ENCODE results near the gene LRRC71.

Gene LRRC71

DNA sequence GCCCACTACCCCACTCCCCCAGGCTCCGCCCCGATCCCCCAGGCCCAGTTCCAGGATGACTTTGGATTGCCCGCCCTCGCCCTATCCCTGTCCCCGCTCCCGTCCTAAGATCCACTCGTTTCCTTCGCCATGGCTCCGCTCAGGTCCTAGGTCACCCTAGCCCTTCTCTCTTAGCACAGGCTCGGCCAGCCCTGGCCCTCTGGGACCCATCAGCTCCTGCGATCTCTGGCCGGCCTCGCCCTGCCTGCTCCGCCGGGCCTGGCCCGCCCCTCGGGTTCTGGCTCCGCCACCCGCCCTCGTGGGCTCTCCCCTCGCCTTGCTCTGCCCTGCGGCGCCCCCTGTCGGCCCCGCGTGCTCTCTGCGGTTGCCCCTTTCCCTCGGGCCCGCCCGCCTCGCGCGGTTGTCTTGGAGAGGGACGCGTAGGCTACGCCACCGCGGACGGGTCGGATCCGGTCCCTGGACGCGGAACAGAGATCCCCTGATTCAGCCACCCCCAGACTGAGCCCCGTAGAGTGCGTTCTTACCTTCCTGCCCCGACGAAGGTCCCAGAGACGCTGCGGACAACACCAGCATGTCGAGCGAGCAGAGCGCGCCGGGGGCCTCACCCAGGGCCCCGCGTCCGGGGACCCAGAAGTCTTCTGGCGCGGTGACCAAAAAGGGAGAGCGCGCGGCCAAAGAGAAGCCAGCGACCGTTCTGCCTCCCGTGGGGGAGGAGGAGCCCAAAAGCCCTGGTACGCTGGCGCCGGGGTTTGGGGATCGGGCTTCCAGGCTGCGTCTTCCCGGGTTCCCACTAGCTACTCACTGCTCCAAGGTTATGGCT is at the start of gene LRRC71:
LRRC71 (plus strand) TSS at position 400 of the 820 bp plus-strand sequence; CDS start at position 572, 172 bp downstream.
- DNase-seq: peak; percentile 12

GRCh38 chr1:156873659-156874058 is 46.8 kb upstream of the LRRC71 start:
- DNase-seq: no peak

- DNase-seq: no peak
Observed at GRCh38 chr1:156874142-156874541, 46.3 kb upstream of the LRRC71 start.

DNA sequence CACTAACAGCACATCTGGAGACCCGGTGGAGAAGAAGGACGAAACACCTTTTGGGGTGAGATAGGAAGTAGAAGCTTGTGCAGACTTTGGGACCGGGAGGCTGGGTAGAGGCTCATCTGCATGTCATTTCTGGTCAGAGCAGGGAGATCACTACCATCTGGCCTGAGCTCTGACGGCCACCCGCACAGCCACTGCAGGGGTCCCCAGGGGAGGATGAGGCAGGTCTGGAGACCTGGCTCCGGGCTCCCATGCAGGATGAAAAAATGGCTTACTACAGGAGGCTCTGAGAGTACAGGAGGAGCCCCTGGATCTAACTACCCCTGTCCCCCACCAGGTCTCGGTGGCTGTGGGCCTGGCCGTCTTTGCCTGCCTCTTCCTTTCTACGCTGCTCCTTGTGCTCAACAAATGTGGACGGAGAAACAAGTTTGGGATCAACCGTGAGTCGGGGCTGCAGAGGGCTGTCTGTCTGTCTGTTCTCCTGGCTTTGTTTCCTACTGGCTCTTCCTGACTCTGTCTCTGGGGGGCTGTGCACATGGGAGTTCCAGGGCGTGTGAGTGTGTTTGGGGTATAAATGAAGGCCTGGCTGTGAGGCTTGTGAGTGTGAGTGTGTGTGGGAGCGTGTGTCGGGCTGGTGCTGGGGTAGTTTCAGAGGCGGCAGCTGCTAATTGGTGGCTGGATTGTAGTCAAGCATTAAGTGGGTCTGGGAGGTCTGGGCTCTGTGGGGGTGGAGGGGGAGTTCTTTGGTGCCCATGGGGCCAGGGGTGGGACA is 45.7 kb upstream of the LRRC71 start:
- DNase-seq: no peak

DNA sequence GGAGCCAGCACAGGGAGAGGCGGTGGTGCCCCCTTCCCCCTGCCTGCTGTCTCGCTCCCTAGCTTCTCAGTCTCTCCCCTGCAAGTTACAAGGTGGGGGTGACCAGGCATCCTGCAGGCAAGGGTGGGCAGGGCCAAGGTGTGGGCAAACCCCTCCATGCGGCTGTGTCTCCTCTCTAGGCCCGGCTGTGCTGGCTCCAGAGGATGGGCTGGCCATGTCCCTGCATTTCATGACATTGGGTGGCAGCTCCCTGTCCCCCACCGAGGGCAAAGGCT is 45.2 kb upstream of the LRRC71 start:
- DNase-seq: no peak

- DNase-seq: no peak
Observed at GRCh38 chr1:156876281-156876680, 44.2 kb upstream of the LRRC71 start.

- no peak for DNase-seq
Observed at GRCh38 chr1:156877433-156878170, 42.8 kb upstream of the LRRC71 start.

GRCh38 chr1:156879876-156880275 is 40.6 kb upstream of the LRRC71 start:
- no peak for DNase-seq

- DNase-seq: no peak
Observed at GRCh38 chr1:156880473-156880872, 40.0 kb upstream of the LRRC71 start.

GRCh38 chr1:156881101-156881500 is 39.3 kb upstream of the LRRC71 start:
- no peak for DNase-seq

GRCh38 chr1:156881663-156882062 is 38.8 kb upstream of the LRRC71 start:
- no peak for DNase-seq

GRCh38 chr1:156882543-156882942 is 37.9 kb upstream of the LRRC71 start:
- no peak for DNase-seq

GRCh38 chr1:156883919-156884318 is 36.5 kb upstream of the LRRC71 start:
- no peak for DNase-seq

DNA sequence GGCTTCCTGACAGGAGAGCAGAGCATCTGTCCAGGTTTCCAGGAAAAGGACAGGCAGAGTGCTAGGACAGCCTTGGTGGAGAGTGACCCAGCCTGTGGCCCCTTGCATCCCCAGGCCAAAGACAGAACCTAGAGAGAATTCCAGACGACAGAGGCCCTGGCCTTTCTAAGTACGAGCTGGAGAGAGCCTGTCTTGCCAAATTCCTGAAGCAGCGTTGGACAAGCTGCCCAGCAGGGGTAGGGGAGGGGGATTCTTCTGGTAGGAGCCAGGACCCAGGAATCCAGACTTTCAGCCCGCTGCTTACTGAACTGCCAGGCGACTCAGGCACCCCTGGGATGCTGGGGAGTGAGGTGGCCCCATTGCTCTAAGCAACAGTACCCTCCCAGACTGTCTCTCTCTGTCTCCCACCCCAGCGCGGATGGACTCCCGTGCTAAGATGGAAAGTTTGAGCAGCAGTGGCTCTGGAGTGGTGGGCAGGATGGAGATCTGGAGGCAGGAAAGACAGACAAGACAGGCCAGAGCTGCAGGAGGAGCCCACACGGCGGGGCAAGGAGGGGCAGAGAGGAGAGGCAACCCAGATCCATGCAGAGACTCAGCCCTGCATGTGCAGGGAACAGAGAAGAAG is 35.8 kb upstream of the LRRC71 start:
- DNase-seq: no peak

DNA sequence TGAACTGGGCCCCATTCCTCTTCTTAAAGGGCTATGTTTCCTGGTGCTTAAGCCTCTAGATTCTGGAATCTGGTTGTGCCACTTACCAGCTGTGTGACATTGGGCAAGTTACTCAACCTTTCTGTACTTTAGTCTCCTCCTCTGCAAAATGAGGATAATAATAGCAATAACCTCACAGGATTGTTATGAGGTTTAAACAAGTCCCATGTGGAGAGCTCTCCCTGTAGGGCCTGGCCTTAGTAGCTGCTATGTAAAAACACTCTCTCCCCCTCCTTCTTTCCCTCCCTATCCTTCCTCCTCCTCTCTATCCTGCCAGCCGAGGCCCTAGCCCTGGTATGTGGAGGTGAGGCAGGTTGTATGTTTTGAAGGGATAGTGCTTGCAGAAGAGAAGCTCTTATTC is 35.1 kb upstream of the LRRC71 start:
- DNase-seq: no peak

DNA sequence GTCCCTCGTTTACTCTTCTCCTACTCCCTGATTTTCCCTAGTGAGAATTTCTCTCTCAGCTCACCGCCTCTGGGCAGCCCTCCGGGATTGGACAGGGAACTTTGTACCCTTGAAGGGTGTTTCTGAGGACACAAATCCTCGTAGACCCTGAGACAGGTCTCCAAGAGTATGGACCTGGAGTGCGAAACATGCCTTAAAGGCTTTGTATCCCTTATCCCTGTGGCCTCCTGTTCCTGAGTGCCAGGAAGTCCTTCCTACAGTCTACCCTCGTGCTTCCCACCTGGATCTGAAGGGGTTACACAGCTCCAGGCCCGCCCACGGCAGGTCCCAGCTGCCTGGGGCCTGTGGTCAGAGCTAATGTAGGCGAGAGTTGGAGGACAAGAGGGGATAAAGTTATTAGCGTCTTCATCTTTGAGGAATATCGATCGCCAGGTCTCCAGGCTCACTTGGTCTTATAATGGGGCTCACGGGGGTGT is 34.5 kb upstream of the LRRC71 start:
- no peak for DNase-seq

DNA sequence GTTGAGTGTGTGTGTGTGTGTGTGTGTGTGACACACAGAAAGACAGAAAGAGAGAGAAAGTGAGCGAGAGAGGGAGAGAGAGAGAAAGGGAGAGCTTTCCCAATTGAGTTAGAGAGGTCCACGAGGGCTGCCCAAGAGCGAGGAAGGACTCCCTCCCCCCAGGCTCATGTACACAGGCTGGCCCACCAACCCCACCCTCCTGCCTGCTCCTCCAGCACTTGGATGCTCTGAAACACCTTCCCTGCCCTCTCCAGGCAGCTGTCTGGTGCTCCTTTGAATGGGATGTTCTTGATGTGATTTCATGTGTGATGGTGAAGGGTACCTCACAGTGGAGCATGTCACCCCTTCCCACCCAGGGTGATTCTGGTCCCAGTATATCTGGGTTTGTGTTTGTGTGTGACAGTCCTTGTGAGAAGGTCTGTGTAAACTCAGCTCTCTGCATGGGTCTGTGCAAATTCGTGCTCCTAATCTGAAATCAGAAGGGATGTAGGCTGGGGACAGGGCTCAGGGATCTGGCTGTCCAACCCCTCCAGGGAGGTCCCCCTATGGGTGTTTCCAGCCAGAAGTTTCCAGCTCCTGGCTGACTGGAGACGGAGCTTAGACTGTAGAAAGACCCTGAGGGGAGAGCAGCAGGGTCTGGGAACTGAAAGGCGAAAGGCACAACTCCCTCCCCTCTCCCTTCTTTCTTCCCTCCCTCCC is 33.7 kb upstream of the LRRC71 start:
- DNase-seq: no peak

DNA sequence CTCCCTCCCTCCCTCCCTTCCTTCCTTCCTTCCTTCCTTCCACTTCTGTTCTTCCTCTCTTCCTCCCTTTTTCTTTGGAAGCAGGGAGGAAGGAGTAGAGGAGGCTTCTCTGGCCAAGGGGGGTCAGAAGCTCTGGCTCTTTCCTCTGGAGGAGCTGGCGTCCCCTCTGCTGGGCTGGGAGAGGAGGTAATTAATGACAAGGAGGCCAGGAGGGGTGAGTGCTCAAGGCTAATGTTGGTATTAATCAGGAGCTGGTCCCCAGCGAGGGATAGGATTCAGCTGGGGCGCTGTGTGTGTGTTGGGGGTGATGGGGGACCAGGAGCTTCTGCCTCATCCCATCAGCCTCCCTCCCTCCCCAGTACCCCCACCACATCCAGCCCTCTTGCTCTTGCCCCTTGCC is 33.1 kb upstream of the LRRC71 start:
- no peak for DNase-seq

DNA sequence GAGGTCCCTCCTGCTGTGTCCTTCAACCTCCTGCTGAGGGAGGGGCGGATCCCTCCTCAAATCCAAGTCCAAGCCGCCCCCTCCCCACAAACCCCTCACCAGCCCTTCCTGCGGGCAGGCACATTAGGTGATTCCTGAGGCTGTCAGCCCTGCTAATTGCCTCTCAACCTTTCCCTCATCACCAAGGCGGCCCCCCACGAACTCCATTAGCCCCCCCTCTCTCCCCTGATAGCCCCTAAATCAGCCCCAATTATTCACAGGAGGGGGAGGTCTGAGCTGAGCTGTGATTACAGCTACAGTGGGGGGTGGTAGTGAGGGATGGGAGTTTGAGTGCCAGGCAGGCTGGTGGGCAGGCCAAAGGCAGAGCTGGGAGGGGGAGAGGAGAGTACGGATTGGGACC is 32.7 kb upstream of the LRRC71 start:
- DNase-seq: no peak

DNA sequence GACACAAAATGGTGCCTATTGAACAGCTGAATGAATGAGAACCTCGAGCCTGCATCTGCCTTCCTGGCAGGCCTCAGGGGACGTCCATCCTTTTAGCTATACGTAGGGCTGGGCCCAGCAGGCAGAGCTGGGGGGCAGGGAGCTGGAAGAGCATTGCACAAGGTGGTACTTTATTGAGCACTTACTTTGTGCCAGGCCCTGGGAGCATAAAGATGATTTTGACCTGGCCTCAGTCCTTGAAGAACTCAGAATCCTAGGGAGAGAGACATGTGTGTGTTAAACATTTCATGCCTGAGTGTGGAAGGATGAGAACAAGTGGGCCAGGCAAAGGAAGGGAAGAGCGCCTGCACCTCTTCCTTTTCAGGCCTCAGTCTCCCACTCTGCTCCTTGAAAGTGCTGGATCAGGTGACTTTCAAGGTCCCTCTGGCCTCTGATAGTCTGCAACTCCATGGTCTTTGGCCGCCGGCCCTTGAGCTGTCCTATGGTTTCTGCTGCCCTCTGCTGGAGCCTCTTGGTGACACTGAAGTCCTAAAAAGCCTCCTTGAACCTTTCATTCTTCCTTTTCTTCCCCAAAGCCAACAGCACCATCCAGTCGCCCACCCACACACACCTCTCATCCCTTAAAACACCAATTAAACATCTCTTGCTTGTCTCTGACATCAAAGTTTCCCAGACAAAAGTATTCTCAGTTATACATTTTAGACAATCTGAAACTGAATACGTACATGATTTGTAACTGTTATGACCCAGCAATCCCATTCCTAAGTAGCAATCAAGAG is 30.4 kb upstream of the LRRC71 start:
- peak; percentile 55 for DNase-seq

GRCh38 chr1:156892190-156893047 is 28.0 kb upstream of the LRRC71 start:
- peak; percentile 79 for DNase-seq

Data from CD4-positive, alpha-beta T cell treated with Interleukin-4 for 4 hours (primary cell).